Ishikawa (cell line): Measurements from ENCODE around the gene PLEKHA3.

Experiments used
- CEBPB ChIP-seq: IDR thresholded peaks from 2 replicates; pipeline ENCODE4 v1.6.1; 2012
- CREB1 ChIP-seq: IDR thresholded peaks from 2 replicates; pipeline ENCODE4 v1.6.1; 2012; ENCODE audit warnings: low read depth
- EP300 ChIP-seq: IDR thresholded peaks from 2 replicates; pipeline ENCODE4 v1.6.1; 2012; ENCODE audit warnings: borderline replicate concordance
- MAX ChIP-seq: IDR thresholded peaks from 2 replicates; pipeline ENCODE4 v1.6.1; 2012
- RAD21 ChIP-seq: IDR thresholded peaks from 2 replicates; pipeline ENCODE4 v1.6.1; 2012; ENCODE audit warnings: low read depth
- REST ChIP-seq: IDR thresholded peaks from 2 replicates; pipeline ENCODE4 v1.6.1; 2012; ENCODE audit warnings: low read depth, mild to moderate bottlenecking
- TAF1 ChIP-seq: IDR thresholded peaks from 2 replicates; pipeline ENCODE4 v1.6.1; 2012; ENCODE audit warnings: low read depth, mild to moderate bottlenecking
- TCF12 ChIP-seq: IDR thresholded peaks from 2 replicates; pipeline ENCODE4 v1.6.1; 2012; ENCODE audit warnings: low read depth
- USF1 ChIP-seq: IDR thresholded peaks from 2 replicates; pipeline ENCODE4 v1.6.1; 2012

- TF ChIP-seq CREB1 (no peak), USF1 (no peak), MAX (no peak), TCF12 (no peak), REST (no peak), RAD21 (no peak), EP300 (no peak), TAF1 (no peak), CEBPB (no peak)
These were observed 41.3 kb downstream of the PLEKHA3 start for GRCh38 chr2:178521304-178522150.
